Thyroid gland (tissue), 4 donors: ENCODE measurements around the gene TP53AIP1. TPM values are rescaled to one million over a fixed set of nuclear protein-coding genes. Genes with fewer than 3 reads are reported as not detected.

Experiments used
- DNase-seq, 2 donors: peaks; one replicate each; pipeline ENCODE4 v3.0.0-alpha.2; 2019
- H3K27ac ChIP-seq, 3 donors: fragments of 200-600 bp; sonication (generic); 1 replicate in 2 of 3; 2 replicates in 1 of 3; pipeline ENCODE4 v1.5.1; 2016 to 2019; ENCODE audit warnings: mild to moderate bottlenecking in 1 of 3, moderate library complexity in 1 of 3
- H3K27me3 ChIP-seq: fragments of 200-600 bp; sonication (generic); one replicate; pipeline ENCODE4 v1.5.1; 2019
- H3K36me3 ChIP-seq, 2 donors: fragments of 200-600 bp; sonication (generic); one replicate each; pipeline ENCODE4 v1.5.1; 2016 to 2019
- H3K4me1 ChIP-seq, 2 donors: fragments of 200-600 bp; sonication (generic); one replicate each; pipeline ENCODE4 v1.5.1; 2017 to 2019
- H3K4me3 ChIP-seq, 3 donors: fragments of 200-600 bp; sonication (generic); replicated peaks in 1 of 3; 1 replicate in 2 of 3; 2 replicates in 1 of 3; pipeline ENCODE4 v1.5.1; 2016; ENCODE audit warnings: mild to moderate bottlenecking in 1 of 3
- H3K9me3 ChIP-seq: fragments of 200-600 bp; sonication (generic); one replicate; pipeline ENCODE4 v1.5.1; 2017
- CTCF ChIP-seq, 6 experiments: fragments of 200-600 bp in 3 of 6; fragments of 450-650 bp in 3 of 6; sonication (generic) in 3 of 6; IDR thresholded peaks; one replicate each; pipeline ENCODE4 v1.5.1; 2016 to 2019; ENCODE audit warnings: antibody characterized with exemption in 6 of 6, mild to moderate bottlenecking in 2 of 6, inconsistent platforms in 1 of 6, moderate library complexity in 1 of 6
- POLR2A ChIP-seq, 2 donors: fragments of 450-650 bp; IDR thresholded peaks; one replicate each; pipeline ENCODE4 v1.6.1; 2017; ENCODE audit warnings: antibody characterized with exemption in 2 of 2, mild to moderate bottlenecking in 2 of 2, moderate library complexity in 1 of 2
- WGBS, 2 donors: methylation state at CpG; one replicate each; pipeline ENCODE4 v1.1.5; 2017; 5-methylcytosine and 5-hydroxymethylcytosine counted together
- intact Hi-C: fragments of 100-400 bp; cut with DNase I; formaldehyde crosslinking; loops from one replicate; pipeline ENCODE4 v1.15.1; 2023
- total RNA-seq, 4 donors: library from RNA; depleted of rRNA; stranded (reverse); fragments of >200 nt; gene quantifications; one replicate each; pipeline ENCODE4 v1.2.3, GENCODE V29; 2016

TP53AIP1 gene
- total RNA-seq, 4 donors from 2014 or later = not detected

GRCh38 chr11:128964463-128964930, 21.8 kb upstream of the TP53AIP1 start:
- H3K4me1 ChIP-seq = no peaks in the 10 kb centered on the region
- no peaks in the 10 kb centered on the region for H3K9me3 ChIP-seq
- TF ChIP-seq CTCF (IDR thresholded peaks at IDR 0.05) (no peak), POLR2A (IDR thresholded peaks at IDR 0.05) (no peak)
- 79 to 85% methylated on average over 7 of the region's 7 CpGs for WGBS, 2 donors
- H3K27ac ChIP-seq = no peak overlapping the region
- intact Hi-C loops = no loop called here
- H3K36me3 ChIP-seq = peaks cover 11% of the 10 kb centered on the region in 2 donors
- H3K27me3 ChIP-seq = no peaks in the 10 kb centered on the region
- no peak for DNase-seq
- H3K4me3 ChIP-seq = no peak overlapping the region

GRCh38 chr11:128963744-128964325, 21.2 kb upstream of the TP53AIP1 start:
- TF ChIP-seq POLR2A (IDR thresholded peaks at IDR 0.05) = no peak
- intact Hi-C loops = no loop called here
- no peak overlapping the region for H3K4me3 ChIP-seq
- no peaks in the 10 kb centered on the region for H3K9me3 ChIP-seq
- no peak overlapping the region for H3K27ac ChIP-seq
- no peak for DNase-seq
- no peaks in the 10 kb centered on the region for H3K27me3 ChIP-seq
- H3K4me1 ChIP-seq = no peaks in the 10 kb centered on the region
- WGBS, 2 donors = 91 to 92% methylated on average over 3 of the region's 3 CpGs
- H3K36me3 ChIP-seq = peaks cover 5 to 6% of the 10 kb centered on the region in 2 donors

GRCh38 chr11:128962896-128963295, 20.2 kb upstream of the TP53AIP1 start:
- intact Hi-C loops = no loop called here
- no peak overlapping the region for H3K27ac ChIP-seq
- TF ChIP-seq POLR2A (IDR thresholded peaks at IDR 0.05) = no peak
- TF ChIP-seq CTCF (IDR thresholded peaks at IDR 0.05) = no peak
- H3K4me1 ChIP-seq = no peaks in the 10 kb centered on the region
- H3K4me3 ChIP-seq = no peak overlapping the region
- 96 to 99% methylated on average over 5 of the region's 5 CpGs for WGBS, 2 donors
- DNase-seq = no peak
- no peaks in the 10 kb centered on the region for H3K9me3 ChIP-seq
- H3K36me3 ChIP-seq = no peaks in the 10 kb centered on the region
- H3K27me3 ChIP-seq = no peaks in the 10 kb centered on the region

GRCh38 chr11:128961645-128962044, 19.0 kb upstream of the TP53AIP1 start:
- intact Hi-C loops = no loop called here

GRCh38 chr11:128957202-128957482, 14.5 kb upstream of the TP53AIP1 start:
- intact Hi-C loops = no loop called here
- TF ChIP-seq POLR2A (IDR thresholded peaks at IDR 0.05) = no peak
- TF ChIP-seq CTCF (IDR thresholded peaks at IDR 0.05) = no peak
- no peak overlapping the region for H3K27ac ChIP-seq
- no peak for DNase-seq
- H3K9me3 ChIP-seq = no peaks in the 10 kb centered on the region
- no peaks in the 10 kb centered on the region for H3K36me3 ChIP-seq
- H3K4me3 ChIP-seq = no peak overlapping the region
- 85 to 88% methylated on average over 8 of the region's 8 CpGs for WGBS, 2 donors
- H3K27me3 ChIP-seq = no peaks in the 10 kb centered on the region
- H3K4me1 ChIP-seq = no peaks in the 10 kb centered on the region

More at GRCh38 chr11:128961645-128962044, 19.0 kb upstream of the TP53AIP1 start:
- WGBS, 2 donors = 88 to 93% methylated on average over 2 of the region's 2 CpGs
- DNase-seq = no peak
- no peak overlapping the region for H3K4me3 ChIP-seq
- H3K4me1 ChIP-seq = no peaks in the 10 kb centered on the region
- H3K36me3 ChIP-seq = no peaks in the 10 kb centered on the region
- TF ChIP-seq CTCF (IDR thresholded peaks at IDR 0.05) = no peak
- no peak for TF ChIP-seq POLR2A (IDR thresholded peaks at IDR 0.05)
- no peaks in the 10 kb centered on the region for H3K9me3 ChIP-seq
- H3K27ac ChIP-seq = no peak overlapping the region
- H3K27me3 ChIP-seq = no peaks in the 10 kb centered on the region
